ENCODE data around the gene GPR68.

GPR68 gene

DNA sequence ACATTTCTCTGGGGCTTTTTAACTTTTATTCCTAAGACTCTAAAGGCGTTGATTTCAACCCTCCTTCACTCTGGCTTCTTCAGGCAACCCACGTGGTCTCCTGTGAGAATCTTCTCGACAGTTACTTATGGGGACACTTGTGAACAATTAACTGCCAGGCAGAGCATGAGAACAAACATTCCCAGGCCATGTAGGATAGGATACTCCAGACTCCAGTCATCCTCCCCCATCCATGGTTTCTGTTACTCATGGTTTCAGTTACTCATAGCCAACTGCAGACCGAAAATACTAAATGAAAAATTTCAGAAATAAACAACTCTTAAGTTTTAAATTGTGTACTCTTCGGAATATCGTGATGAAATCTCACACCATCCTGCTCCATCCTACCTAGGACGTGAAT, 19.5 kb downstream of the GPR68 start:
- Histone ChIP-seq H3K36me3 (ENCODE audit: control insufficient read depth in 2 of 2, insufficient read depth in 1 of 2, low read length in 2 of 2) (peaks cover 0 to 5% of the 10 kb centered on the region in 2 experiments; a peak in 1 of 3 replicates), H3K4me3 (ENCODE audit: low read depth, low read length) (no peak overlapping the region), H3K4me1 (ENCODE audit: control insufficient read depth, insufficient read depth, low read length) (no peaks in the 10 kb centered on the region), H3K9me3 (ENCODE audit: control insufficient read depth, insufficient read depth, low read depth, low read length) (no peaks in the 10 kb centered on the region), H3K27ac (ENCODE audit: extremely low read depth, low read depth, low read length) (no peak overlapping the region)
- TF ChIP-seq ZNF670 (tag by site-specific recombination; IDR thresholded peaks at IDR 0.05; ENCODE audit: low read depth) (no peak), ZSCAN16 (tag by site-specific recombination; IDR thresholded peaks at IDR 0.05) (no peak), ZNF791 (tag by site-specific recombination; IDR thresholded peaks at IDR 0.05) (no peak), ZFP41 (tag by site-specific recombination; IDR thresholded peaks at IDR 0.05; ENCODE audit: borderline replicate concordance) (no peak), ZNF555 (tag by site-specific recombination; conservative IDR thresholded peaks at IDR 0.05) (no peak), ZNF416 (tag by site-specific recombination; IDR thresholded peaks at IDR 0.05) (no peak), ZNF138 (tag by site-specific recombination; IDR thresholded peaks at IDR 0.05; ENCODE audit: borderline replicate concordance) (no peak), ZNF311 (tag by site-specific recombination; IDR thresholded peaks at IDR 0.05; ENCODE audit: borderline replicate concordance) (no peak), KLF7 (tag by site-specific recombination; IDR thresholded peaks at IDR 0.05; ENCODE audit: borderline replicate concordance) (no peak), ZBTB20 (tag by site-specific recombination; IDR thresholded peaks at IDR 0.05) (no peak), ZNF501 (tag by site-specific recombination; IDR thresholded peaks at IDR 0.05) (no peak), ZNF404 (tag by site-specific recombination; IDR thresholded peaks at IDR 0.05) (no peak), ZNF140 (tag by site-specific recombination; IDR thresholded peaks at IDR 0.05) (no peak), GLI2 (tag by site-specific recombination; IDR thresholded peaks at IDR 0.05; ENCODE audit: borderline replicate concordance, low read depth) (no peak), KLF10 (tag by site-specific recombination; IDR thresholded peaks at IDR 0.05) (no peak), ZNF394 (tag by site-specific recombination; IDR thresholded peaks at IDR 0.05; ENCODE audit: borderline replicate concordance) (no peak), YY1 (tag by site-specific recombination; IDR thresholded peaks at IDR 0.05) (no peak), ZNF175 (tag by site-specific recombination; IDR thresholded peaks at IDR 0.05) (no peak), KLF8 (tag by site-specific recombination; IDR thresholded peaks at IDR 0.05) (no peak)
- TF ChIP-seq, protein P1, sequence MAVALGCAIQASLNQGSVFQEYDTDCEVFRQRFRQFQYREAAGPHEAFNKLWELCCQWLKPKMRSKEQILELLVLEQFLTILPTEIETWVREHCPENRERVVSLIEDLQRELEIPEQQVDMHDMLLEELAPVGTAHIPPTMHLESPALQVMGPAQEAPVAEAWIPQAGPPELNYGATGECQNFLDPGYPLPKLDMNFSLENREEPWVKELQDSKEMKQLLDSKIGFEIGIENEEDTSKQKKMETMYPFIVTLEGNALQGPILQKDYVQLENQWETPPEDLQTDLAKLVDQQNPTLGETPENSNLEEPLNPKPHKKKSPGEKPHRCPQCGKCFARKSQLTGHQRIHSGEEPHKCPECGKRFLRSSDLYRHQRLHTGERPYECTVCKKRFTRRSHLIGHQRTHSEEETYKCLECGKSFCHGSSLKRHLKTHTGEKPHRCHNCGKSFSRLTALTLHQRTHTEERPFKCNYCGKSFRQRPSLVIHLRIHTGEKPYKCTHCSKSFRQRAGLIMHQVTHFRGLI (tag by site-specific recombination; IDR thresholded peaks at IDR 0.05), result no peak
- ChIA-PET POLR2A (no interaction called here), CTCF (no interaction called here)

DNA sequence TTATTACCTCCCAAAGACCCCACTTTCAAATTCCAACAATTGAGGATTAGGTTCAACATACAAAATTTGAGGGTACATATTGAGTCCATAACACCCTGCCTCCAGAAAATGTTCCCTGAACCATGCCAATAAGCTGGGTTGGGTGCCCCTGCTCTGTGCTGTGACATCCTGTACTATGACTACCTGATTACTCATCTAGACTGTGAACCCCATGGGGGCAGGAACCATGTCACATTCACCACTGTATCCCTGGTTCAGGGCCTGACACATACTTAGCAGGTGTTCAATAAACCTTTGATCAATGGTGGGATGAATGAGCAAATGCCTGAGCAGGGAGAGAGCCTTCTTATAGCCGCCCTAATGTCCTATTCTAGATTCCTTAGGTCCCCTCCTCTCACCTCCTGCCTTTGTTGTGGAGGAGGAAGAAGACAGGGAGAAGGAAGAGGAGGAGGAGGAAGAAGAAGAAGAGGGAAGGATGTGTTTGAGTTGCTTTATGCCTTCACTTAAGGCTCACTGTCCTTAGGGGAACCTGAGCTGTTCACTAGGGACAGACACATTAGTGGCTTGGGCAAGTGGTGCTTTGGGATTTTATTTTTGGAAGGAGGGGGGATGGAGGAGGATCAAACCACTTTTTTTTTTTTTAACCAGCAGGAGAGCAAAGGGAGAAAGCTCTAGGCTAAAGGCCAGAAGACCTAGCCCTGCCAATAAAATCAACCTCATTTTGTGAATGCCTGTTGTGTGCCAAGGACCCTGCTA, 21.3 kb downstream of the GPR68 start:
- Histone ChIP-seq H3K9me3 (ENCODE audit: control insufficient read depth, insufficient read depth, low read depth, low read length) (no peaks in the 10 kb centered on the region), H3K4me1 (ENCODE audit: control insufficient read depth, insufficient read depth, low read length) (no peaks in the 10 kb centered on the region), H3K36me3 (ENCODE audit: control insufficient read depth in 2 of 2, insufficient read depth in 1 of 2, low read length in 2 of 2) (peaks cover 0 to 5% of the 10 kb centered on the region in 2 experiments; a peak in 1 of 3 replicates), H3K27ac (ENCODE audit: extremely low read depth, low read depth, low read length) (no peak overlapping the region), H3K4me3 (ENCODE audit: low read depth, low read length) (no peak overlapping the region)
- TF ChIP-seq ZNF157 (tag by site-specific recombination; IDR thresholded peaks at IDR 0.05) (no peak), ZIC2 (tag by site-specific recombination; IDR thresholded peaks at IDR 0.05) (0 out of 2 replicates have a peak, but pooled peaks have one; percentile 7), IKZF3 (tag by site-specific recombination; IDR thresholded peaks at IDR 0.05) (no peak)
- TF ChIP-seq, protein P2, sequence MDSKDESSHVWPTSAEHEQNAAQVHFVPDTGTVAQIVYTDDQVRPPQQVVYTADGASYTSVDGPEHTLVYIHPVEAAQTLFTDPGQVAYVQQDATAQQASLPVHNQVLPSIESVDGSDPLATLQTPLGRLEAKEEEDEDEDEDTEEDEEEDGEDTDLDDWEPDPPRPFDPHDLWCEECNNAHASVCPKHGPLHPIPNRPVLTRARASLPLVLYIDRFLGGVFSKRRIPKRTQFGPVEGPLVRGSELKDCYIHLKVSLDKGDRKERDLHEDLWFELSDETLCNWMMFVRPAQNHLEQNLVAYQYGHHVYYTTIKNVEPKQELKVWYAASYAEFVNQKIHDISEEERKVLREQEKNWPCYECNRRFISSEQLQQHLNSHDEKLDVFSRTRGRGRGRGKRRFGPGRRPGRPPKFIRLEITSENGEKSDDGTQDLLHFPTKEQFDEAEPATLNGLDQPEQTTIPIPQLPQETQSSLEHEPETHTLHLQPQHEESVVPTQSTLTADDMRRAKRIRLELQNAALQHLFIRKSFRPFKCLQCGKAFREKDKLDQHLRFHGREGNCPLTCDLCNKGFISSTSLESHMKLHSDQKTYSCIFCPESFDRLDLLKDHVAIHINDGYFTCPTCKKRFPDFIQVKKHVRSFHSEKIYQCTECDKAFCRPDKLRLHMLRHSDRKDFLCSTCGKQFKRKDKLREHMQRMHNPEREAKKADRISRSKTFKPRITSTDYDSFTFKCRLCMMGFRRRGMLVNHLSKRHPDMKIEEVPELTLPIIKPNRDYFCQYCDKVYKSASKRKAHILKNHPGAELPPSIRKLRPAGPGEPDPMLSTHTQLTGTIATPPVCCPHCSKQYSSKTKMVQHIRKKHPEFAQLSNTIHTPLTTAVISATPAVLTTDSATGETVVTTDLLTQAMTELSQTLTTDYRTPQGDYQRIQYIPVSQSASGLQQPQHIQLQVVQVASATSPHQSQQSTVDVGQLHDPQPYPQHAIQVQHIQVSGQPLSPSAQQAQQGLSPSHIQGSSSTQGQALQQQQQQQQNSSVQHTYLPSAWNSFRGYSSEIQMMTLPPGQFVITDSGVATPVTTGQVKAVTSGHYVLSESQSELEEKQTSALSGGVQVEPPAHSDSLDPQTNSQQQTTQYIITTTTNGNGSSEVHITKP (tag by site-specific recombination; IDR thresholded peaks at IDR 0.05), result peak; percentile 24; the same call in 1 of the 2 replicates
- TF ChIP-seq, protein P3, sequence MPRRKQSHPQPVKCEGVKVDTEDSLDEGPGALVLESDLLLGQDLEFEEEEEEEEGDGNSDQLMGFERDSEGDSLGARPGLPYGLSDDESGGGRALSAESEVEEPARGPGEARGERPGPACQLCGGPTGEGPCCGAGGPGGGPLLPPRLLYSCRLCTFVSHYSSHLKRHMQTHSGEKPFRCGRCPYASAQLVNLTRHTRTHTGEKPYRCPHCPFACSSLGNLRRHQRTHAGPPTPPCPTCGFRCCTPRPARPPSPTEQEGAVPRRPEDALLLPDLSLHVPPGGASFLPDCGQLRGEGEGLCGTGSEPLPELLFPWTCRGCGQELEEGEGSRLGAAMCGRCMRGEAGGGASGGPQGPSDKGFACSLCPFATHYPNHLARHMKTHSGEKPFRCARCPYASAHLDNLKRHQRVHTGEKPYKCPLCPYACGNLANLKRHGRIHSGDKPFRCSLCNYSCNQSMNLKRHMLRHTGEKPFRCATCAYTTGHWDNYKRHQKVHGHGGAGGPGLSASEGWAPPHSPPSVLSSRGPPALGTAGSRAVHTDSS (tag by site-specific recombination; IDR thresholded peaks at IDR 0.05), result peak; percentile 50
- CTCF ChIA-PET, result no interaction called here
- POLR2A ChIA-PET, result no interaction called here
